BJ (cell line): ENCODE results near the gene JCAD. TPM values are rescaled to one million over a fixed set of nuclear protein-coding genes. Genes with fewer than 3 reads are reported as not detected.

Source experiments
- CTCF ChIA-PET: fragments of 350-600 bp; formaldehyde crosslinking; extraction: SDS; loops from one replicate; lab custom pipeline; 2021; ENCODE audit warnings: antibody characterized with exemption, inconsistent platforms; lab: Yijun Ruan, JAX
- POLR2A ChIA-PET: fragments of 300-600 bp; sonication (Branson Sonifier 250); formaldehyde crosslinking; extraction: SDS; loops from one replicate; lab custom pipeline; 2021; ENCODE audit warnings: antibody characterized with exemption; lab: Charles Lee
- DNase-seq: peaks from one replicate; pipeline ENCODE4 v3.0.0-alpha.2; 2011; ENCODE audit warnings: low read depth
- H3K27me3 ChIP-seq: 2 replicates; pipeline ENCODE4 v1.6.0; 2011; ENCODE audit warnings: low read length; ENCODE audit not compliant: control insufficient read depth, insufficient read depth
- H3K36me3 ChIP-seq: 2 replicates; pipeline ENCODE4 v1.5.1; 2011; ENCODE audit warnings: low read length; ENCODE audit not compliant: control insufficient read depth, insufficient read depth
- H3K4me3 ChIP-seq: 2 replicates; pipeline ENCODE4 v1.5.1; 2011; ENCODE audit warnings: low read depth, mild to moderate bottlenecking, control low read depth, low read length
- polyA plus RNA-seq: library from polyadenylated mRNA; depleted of rRNA; stranded (reverse); fragments of >200 nt; gene quantifications from 2 replicates; pipeline ENCODE4 v1.2.3, GENCODE V29; 2011
- TF ChIP-seq, protein P1 (sequence below): IDR thresholded peaks from 2 replicates; pipeline ENCODE4 v1.5.1; 2011; ENCODE audit warnings: low read depth, mild to moderate bottlenecking, control low read depth, inconsistent platforms, low read length, moderate library complexity; ENCODE audit not compliant: insufficient read depth

JCAD gene
- polyA plus RNA-seq, 1 experiment: 13.9 TPM

DNA sequence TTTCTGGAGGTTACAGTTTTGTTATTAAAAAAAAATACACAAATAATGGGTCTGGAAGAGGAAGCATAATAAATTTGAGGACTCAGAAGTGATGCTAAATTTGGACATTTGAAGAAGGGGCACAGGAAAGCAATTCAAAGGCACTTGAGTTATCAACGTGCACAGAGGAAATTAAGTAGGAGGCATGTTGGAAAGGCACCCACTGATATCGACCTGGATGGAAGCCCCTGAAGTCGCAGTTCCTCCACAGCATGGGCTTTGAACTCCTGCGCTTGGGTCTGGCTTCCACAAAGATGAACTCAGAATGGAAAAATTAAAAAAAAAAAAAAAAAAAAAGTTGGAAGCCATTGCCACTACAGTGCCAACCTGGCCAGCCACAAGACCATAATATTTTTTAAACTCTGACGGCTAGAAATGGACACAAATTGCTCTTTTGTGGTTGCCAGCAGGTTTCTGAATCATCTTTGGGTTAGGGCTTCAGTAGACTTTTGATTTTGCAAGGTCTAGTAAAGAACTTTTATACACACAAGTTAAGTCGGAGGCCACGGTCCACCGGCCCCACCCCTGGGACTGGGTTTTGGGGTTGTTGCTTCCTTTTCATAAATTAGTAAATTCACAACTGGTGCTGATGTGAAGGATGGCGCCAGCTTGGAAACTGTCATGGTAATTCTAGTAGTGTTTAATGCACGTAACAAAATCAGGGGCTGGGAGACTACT is 21.6 kb downstream of the JCAD start:
- CTCF ChIA-PET: no interaction called here

DNA sequence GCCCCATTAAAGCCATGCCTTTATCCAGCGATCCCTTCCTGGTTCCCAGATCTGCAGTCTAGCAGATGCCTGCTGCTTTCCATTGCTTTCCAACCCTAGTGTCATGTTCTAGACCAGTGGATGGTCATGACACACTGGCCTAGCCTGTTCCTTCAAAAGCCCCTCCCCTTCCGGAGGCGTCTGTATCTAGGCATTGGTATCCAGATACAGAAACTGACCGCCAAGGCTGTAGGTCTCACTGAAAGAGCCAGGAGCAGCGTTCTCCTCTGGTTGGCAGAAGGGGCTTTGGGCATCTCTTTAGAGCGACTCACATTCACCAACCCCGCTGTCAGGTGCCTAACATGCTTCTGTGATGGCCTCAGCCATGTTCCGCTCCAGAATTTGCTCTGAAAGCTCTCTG is 22.6 kb downstream of the JCAD start:
- POLR2A ChIA-PET: no interaction called here
- Histone ChIP-seq H3K4me3 (no peak overlapping the region), H3K27me3 (no peaks in the 10 kb centered on the region), H3K36me3 (peaks cover 5% of the 10 kb centered on the region; the same call in 1 of the 2 replicates)
- TF ChIP-seq, protein P1, sequence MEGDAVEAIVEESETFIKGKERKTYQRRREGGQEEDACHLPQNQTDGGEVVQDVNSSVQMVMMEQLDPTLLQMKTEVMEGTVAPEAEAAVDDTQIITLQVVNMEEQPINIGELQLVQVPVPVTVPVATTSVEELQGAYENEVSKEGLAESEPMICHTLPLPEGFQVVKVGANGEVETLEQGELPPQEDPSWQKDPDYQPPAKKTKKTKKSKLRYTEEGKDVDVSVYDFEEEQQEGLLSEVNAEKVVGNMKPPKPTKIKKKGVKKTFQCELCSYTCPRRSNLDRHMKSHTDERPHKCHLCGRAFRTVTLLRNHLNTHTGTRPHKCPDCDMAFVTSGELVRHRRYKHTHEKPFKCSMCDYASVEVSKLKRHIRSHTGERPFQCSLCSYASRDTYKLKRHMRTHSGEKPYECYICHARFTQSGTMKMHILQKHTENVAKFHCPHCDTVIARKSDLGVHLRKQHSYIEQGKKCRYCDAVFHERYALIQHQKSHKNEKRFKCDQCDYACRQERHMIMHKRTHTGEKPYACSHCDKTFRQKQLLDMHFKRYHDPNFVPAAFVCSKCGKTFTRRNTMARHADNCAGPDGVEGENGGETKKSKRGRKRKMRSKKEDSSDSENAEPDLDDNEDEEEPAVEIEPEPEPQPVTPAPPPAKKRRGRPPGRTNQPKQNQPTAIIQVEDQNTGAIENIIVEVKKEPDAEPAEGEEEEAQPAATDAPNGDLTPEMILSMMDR: no peak
- no peak for DNase-seq
- CTCF ChIA-PET: no interaction called here

More for the DNA sequence above, 21.6 kb downstream of the JCAD start:
- DNase-seq: no peak
- no peaks in the 10 kb centered on the region for H3K27me3 ChIP-seq
- TF ChIP-seq, protein P1: no peak
- POLR2A ChIA-PET: no interaction called here
- H3K36me3 ChIP-seq: peaks cover 6% of the 10 kb centered on the region; the same call in 1 of the 2 replicates
- H3K4me3 ChIP-seq: no peak overlapping the region

DNA sequence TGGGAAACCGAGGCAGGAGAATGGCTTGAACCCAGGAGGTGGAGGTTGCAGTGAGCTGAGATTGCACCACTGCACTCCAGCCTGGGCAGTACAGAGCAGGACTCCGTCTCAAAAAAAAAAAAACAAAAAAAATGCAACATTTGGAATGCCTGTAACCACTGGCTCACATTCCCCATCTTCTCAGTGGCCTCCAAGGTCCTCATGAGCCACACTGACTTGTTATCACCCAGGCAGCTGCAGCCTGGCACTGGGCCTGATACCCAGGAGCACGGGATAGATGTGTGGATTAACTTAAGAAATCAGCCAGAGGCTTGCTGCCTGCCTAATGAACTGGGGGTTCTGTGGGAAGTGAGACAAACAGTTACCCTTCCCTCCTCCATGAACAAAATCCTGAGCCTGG is 23.0 kb downstream of the JCAD start:
- POLR2A ChIA-PET: no interaction called here
- DNase-seq: no peak

DNA sequence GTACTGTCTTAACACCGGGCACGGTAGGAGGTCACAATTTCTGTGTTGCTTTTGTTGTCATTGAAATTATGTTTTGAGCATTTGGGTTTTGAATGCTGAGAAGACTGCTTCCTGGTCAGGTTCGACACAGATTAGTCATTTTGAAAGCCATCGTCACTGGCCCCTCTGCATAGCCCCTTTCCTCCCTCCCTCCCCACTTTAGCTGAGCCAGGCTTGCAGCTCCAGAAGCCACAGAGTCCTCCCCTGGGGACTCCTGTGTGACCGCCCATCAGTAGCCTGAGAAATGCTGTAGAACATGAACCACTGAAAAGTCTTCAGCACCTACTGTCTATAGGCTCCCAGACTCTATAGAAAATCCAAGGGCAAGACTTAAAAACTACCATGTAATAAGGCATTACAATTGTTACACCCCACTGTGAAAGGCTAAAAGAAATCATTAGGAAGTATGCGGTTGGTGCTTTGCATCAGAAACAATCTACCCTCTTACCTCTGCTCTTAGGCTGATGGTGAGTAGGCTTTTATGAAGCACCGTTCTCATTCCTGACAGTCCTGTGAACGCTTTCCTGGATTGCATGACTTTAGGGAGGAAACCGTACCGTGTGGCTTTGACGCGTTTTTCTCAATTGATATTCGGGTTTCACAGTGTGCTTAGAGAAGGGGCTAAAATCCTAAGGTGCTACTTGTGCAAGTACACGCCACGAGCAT is 24.8 kb downstream of the JCAD start:
- POLR2A ChIA-PET: no interaction called here
- H3K36me3 ChIP-seq: peaks cover 3% of the 10 kb centered on the region
- no peak overlapping the region for H3K4me3 ChIP-seq
- TF ChIP-seq, protein P1: no peak
- no peaks in the 10 kb centered on the region for H3K27me3 ChIP-seq
- CTCF ChIA-PET: interaction anchor here (1.3 kb wide), 1 partner anchor 23 kb away, joined by 3 read pairs; no protein-coding TSS in a partner anchor
- DNase-seq: no peak

More for the DNA sequence above, 23.0 kb downstream of the JCAD start:
- peaks cover 5% of the 10 kb centered on the region; the same call in 1 of the 2 replicates for H3K36me3 ChIP-seq
- H3K4me3 ChIP-seq: no peak overlapping the region
- TF ChIP-seq, protein P1: no peak
- H3K27me3 ChIP-seq: no peaks in the 10 kb centered on the region
- CTCF ChIA-PET: interaction anchor here (1.3 kb wide), 1 partner anchor 25 kb away, joined by 3 read pairs; no protein-coding TSS in a partner anchor

DNA sequence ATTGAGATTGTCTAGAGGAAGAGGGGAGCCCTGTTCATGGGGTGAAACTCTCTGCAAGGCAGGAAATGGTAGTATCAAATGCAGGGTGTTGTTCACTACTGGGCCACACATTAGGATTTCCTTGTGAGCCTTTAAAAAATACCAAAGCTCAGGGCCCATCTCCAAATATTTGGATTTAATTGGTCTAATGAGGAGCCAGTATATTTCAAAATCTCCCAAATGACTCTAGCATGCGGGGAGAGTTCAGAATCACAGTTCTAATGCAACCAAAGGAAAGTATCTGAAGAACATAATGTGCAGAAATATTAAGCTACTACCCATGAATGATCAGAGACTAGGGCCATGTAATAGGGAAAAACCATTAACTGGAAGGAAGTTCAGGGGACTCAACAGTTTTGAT is 27.3 kb downstream of the JCAD start:
- DNase-seq: no peak
- Histone ChIP-seq H3K27me3 (no peaks in the 10 kb centered on the region), H3K36me3 (peaks cover 8% of the 10 kb centered on the region), H3K4me3 (no peak overlapping the region)
- TF ChIP-seq, protein P1: no peak
- CTCF ChIA-PET: interaction anchor here (0.8 kb wide), 1 partner anchor 10 kb away, joined by 4 read pairs; no protein-coding TSS in a partner anchor
- POLR2A ChIA-PET: no interaction called here
